Measurements from ENCODE around the gene AGFG1.

Gene AGFG1

DNA sequence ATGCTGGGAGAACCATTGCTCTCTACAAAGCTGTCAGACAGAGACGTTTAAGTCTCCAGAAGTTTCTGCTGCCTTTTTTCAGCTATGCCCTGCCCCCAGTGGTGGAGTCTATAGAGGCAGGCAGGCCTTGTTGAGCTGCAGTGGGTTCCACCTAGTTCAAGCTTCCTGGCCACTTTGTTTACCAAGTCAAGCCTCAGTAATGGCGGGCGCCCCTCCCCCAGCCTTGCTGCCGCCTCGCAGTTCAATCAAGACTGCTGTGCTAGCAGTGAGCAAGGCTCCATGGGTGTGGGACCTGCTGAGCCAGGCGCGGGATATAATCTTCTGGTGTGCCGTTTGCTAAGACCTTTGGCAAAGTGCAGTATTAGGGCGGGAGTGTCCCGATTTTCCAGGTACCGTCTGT, 74.0 kb downstream of the AGFG1 start:
- Mint-ChIP-seq H3K4me3 (no peak overlapping the region), H3K27ac (peak overlapping the region in 1 of 2 donors; percentile 23), H3K36me3 (ENCODE audit: insufficient read depth) (peaks cover 20% of the 10 kb centered on the region), H3K27me3 (no peaks in the 10 kb centered on the region), H3K9me3 (peaks cover 0 to 2% of the 10 kb centered on the region in 2 donors), H3K4me1 (ENCODE audit: low read depth in 2 of 2) (peaks cover 5 to 21% of the 10 kb centered on the region in 2 donors)
- DNase-seq (peak in 1 of 3 experiments; percentile 7), ATAC-seq (replicated peaks) (no peak)

DNA sequence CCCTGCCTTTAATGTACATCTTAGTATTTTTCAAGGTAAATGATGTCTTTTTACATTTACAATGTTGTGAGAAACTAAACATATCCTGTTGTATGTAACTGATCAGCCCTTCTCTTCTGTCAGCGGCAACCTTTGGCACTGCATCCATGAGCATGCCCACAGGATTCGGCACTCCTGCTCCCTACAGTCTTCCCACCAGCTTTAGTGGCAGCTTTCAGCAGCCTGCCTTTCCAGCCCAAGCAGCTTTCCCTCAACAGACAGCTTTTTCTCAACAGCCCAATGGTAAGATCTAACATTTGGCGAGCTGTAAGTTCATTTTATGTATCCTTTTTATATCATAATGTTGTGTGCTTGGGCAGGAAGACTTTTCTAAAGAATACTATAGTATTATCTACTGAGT, 79.9 kb downstream of the AGFG1 start:
- Mint-ChIP-seq H3K36me3 (ENCODE audit: insufficient read depth) (peaks cover 55% of the 10 kb centered on the region), H3K4me1 (ENCODE audit: low read depth in 2 of 2) (no peaks in the 10 kb centered on the region), H3K9me3 (no peaks in the 10 kb centered on the region), H3K27me3 (no peaks in the 10 kb centered on the region), H3K4me3 (no peak overlapping the region), H3K27ac (no peak overlapping the region)
- ATAC-seq (replicated peaks) (no peak), DNase-seq (no peak)

DNA sequence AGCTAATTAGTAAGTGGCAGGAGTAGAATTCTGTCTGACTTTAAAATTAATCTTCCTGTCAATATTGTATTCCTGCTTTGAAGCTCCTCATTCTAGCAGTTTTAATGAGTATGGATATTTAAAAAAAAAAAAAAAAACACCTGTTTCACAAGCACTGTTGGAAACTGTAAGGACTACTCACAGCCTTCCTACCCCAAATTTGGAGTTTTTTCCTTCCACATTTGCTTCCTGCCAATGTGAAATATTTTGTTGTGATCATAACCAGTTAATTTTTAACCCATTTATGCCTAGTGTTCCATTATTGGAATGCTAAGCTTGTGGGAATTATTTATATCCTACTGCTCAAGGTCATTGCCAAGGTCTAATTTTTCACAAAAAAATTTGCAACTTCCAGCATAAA, 90.6 kb downstream of the AGFG1 start:
- Mint-ChIP-seq H3K9me3 (no peaks in the 10 kb centered on the region), H3K27ac (no peak overlapping the region), H3K4me1 (ENCODE audit: low read depth in 2 of 2) (no peaks in the 10 kb centered on the region), H3K4me3 (no peak overlapping the region), H3K27me3 (no peaks in the 10 kb centered on the region), H3K36me3 (ENCODE audit: insufficient read depth) (peaks cover 11% of the 10 kb centered on the region)
- ATAC-seq (replicated peaks) (no peak), DNase-seq (no peak)

GRCh38 chr2:227565080-227565479, 93.1 kb downstream of the AGFG1 start:
- Mint-ChIP-seq H3K4me1 (ENCODE audit: low read depth in 2 of 2) (no peaks in the 10 kb centered on the region), H3K9me3 (no peaks in the 10 kb centered on the region), H3K27me3 (no peaks in the 10 kb centered on the region), H3K36me3 (ENCODE audit: insufficient read depth) (peaks cover 7% of the 10 kb centered on the region), H3K27ac (peak overlapping the region in 1 of 2 donors; percentile 10), H3K4me3 (no peak overlapping the region)
- ATAC-seq (replicated peaks), result no peak
- DNase-seq, result no peak

GRCh38 chr2:227566012-227566411, 94.1 kb downstream of the AGFG1 start:
- Mint-ChIP-seq H3K27ac (no peak overlapping the region), H3K36me3 (ENCODE audit: insufficient read depth) (peaks cover 7% of the 10 kb centered on the region), H3K27me3 (no peaks in the 10 kb centered on the region), H3K4me1 (ENCODE audit: low read depth in 2 of 2) (no peaks in the 10 kb centered on the region), H3K9me3 (no peaks in the 10 kb centered on the region), H3K4me3 (no peak overlapping the region)
- no peak for ATAC-seq (replicated peaks)
- DNase-seq, result no peak

DNA sequence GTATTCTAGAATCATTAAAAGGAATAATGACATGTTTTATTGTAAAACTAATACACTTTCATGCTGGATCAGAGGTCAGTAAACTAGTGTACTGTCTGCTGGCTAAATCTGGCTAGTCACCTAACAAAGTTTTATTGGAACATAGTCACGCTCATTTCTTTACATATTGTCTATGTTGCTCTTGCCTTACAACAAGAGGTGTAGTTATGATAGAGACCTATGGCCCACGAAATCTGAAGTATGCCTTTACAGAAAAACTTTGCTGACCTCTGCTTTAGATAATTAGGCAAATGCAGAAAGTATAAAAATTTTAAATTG, 96.9 kb downstream of the AGFG1 start:
- ATAC-seq (replicated peaks), result no peak
- Mint-ChIP-seq H3K27ac (no peak overlapping the region), H3K4me3 (no peak overlapping the region), H3K27me3 (no peaks in the 10 kb centered on the region), H3K36me3 (ENCODE audit: insufficient read depth) (peaks cover 5% of the 10 kb centered on the region), H3K4me1 (ENCODE audit: low read depth in 2 of 2) (no peaks in the 10 kb centered on the region), H3K9me3 (no peaks in the 10 kb centered on the region)
- no peak for DNase-seq

GRCh38 chr2:227570615-227571014, 98.7 kb downstream of the AGFG1 start:
- H3K4me1 Mint-ChIP-seq (ENCODE audit: low read depth in 2 of 2), result no peaks in the 10 kb centered on the region
- no peak for DNase-seq
- H3K4me3 Mint-ChIP-seq, result no peak overlapping the region
- H3K27ac Mint-ChIP-seq, result peak overlapping the region in 1 of 2 donors; percentile 2
- H3K36me3 Mint-ChIP-seq (ENCODE audit: insufficient read depth), result peaks cover 3% of the 10 kb centered on the region
- no peaks in the 10 kb centered on the region for H3K9me3 Mint-ChIP-seq
- no peak for ATAC-seq (replicated peaks)
- no peaks in the 10 kb centered on the region for H3K27me3 Mint-ChIP-seq

- no peaks in the 10 kb centered on the region for H3K4me1 Mint-ChIP-seq (ENCODE audit: low read depth in 2 of 2)
- H3K27ac Mint-ChIP-seq, result no peak overlapping the region
- no peak overlapping the region for H3K4me3 Mint-ChIP-seq
Measured at GRCh38 chr2:227576110-227576509, 104.2 kb downstream of the AGFG1 start.

DNA sequence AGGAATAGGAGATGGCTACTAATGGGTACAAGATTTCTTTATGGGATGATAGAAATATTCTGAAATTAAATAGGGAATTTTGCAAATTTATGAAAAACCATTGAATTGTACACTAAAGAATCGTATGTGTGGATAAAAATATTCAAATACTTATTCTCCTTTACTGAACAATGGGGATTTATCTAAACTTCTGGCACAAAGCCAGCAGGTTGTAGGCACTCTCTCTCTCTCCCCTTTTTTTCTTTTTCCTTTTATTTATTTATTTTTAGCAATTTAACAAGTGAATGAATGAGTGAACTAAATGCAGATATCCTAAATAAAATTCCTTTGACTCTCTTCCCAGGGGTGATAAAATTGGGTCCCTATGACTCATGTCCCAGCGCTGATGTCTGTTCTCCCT, 104.9 kb downstream of the AGFG1 start:
- no peaks in the 10 kb centered on the region for H3K4me1 Mint-ChIP-seq (ENCODE audit: low read depth in 2 of 2)
- H3K36me3 Mint-ChIP-seq (ENCODE audit: insufficient read depth), result no peaks in the 10 kb centered on the region
- H3K4me3 Mint-ChIP-seq, result no peak overlapping the region
- no peak for DNase-seq
- peaks cover 0 to 8% of the 10 kb centered on the region in 2 donors for H3K9me3 Mint-ChIP-seq
- peaks cover 47 to 51% of the 10 kb centered on the region in 2 donors for H3K27me3 Mint-ChIP-seq
- no peak for ATAC-seq (replicated peaks)
- no peak overlapping the region for H3K27ac Mint-ChIP-seq

More at GRCh38 chr2:227576110-227576509, 104.2 kb downstream of the AGFG1 start:
- DNase-seq (no peak), ATAC-seq (replicated peaks) (no peak)
- Mint-ChIP-seq H3K9me3 (peaks cover 0 to 2% of the 10 kb centered on the region in 2 donors), H3K27me3 (peaks cover 40 to 44% of the 10 kb centered on the region in 2 donors), H3K36me3 (ENCODE audit: insufficient read depth) (no peaks in the 10 kb centered on the region)

GRCh38 chr2:227577555-227577954, 105.6 kb downstream of the AGFG1 start:
- no peak for DNase-seq
- Mint-ChIP-seq H3K27me3 (peaks cover 54 to 58% of the 10 kb centered on the region in 2 donors), H3K4me1 (ENCODE audit: low read depth in 2 of 2) (no peaks in the 10 kb centered on the region), H3K36me3 (ENCODE audit: insufficient read depth) (no peaks in the 10 kb centered on the region), H3K4me3 (no peak overlapping the region), H3K27ac (no peak overlapping the region), H3K9me3 (peaks cover 1 to 15% of the 10 kb centered on the region in 2 donors)
- no peak for ATAC-seq (replicated peaks)

- no peak overlapping the region for H3K27ac Mint-ChIP-seq
Measured at GRCh38 chr2:227578642-227579041, 106.7 kb downstream of the AGFG1 start.

GRCh38 chr2:227579791-227580190, 107.8 kb downstream of the AGFG1 start:
- DNase-seq, result no peak
- Mint-ChIP-seq H3K27ac (no peak overlapping the region), H3K4me1 (ENCODE audit: low read depth in 2 of 2) (no peaks in the 10 kb centered on the region), H3K9me3 (peaks cover 5 to 22% of the 10 kb centered on the region in 2 donors), H3K36me3 (ENCODE audit: insufficient read depth) (no peaks in the 10 kb centered on the region), H3K4me3 (no peak overlapping the region), H3K27me3 (peaks cover 71 to 80% of the 10 kb centered on the region in 2 donors)
- ATAC-seq (replicated peaks), result no peak

More at GRCh38 chr2:227578642-227579041, 106.7 kb downstream of the AGFG1 start:
- Mint-ChIP-seq H3K36me3 (ENCODE audit: insufficient read depth) (no peaks in the 10 kb centered on the region), H3K4me3 (no peak overlapping the region), H3K9me3 (peaks cover 5 to 22% of the 10 kb centered on the region in 2 donors), H3K27me3 (peaks cover 61 to 69% of the 10 kb centered on the region in 2 donors), H3K4me1 (ENCODE audit: low read depth in 2 of 2) (no peaks in the 10 kb centered on the region)
- no peak for DNase-seq
- no peak for ATAC-seq (replicated peaks)

DNA sequence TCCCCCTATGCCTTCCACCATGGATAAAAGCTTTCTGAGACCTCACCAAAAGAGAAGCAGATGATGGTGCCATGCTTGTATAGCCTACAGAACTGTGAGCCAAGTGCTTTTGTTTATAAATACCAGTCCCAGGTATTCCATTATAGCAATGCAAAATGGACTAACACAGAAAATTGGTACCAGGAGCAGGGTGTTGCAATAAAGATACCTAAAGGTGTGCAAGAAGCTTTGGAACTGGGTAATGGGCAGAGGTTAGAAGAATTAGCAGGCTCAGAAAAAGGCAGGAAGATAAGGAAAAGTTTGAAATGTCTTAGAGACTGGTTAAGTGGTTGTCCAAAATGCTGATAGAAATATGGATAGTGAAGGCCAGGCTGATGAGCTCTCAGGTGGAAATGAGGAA, 110.4 kb downstream of the AGFG1 start:
- Mint-ChIP-seq H3K9me3 (peaks cover 5 to 22% of the 10 kb centered on the region in 2 donors), H3K27ac (no peak overlapping the region), H3K36me3 (ENCODE audit: insufficient read depth) (no peaks in the 10 kb centered on the region), H3K27me3 (peaks cover 62 to 73% of the 10 kb centered on the region in 2 donors), H3K4me3 (no peak overlapping the region), H3K4me1 (ENCODE audit: low read depth in 2 of 2) (no peaks in the 10 kb centered on the region)
- DNase-seq, result no peak
- ATAC-seq (replicated peaks), result no peak

DNA sequence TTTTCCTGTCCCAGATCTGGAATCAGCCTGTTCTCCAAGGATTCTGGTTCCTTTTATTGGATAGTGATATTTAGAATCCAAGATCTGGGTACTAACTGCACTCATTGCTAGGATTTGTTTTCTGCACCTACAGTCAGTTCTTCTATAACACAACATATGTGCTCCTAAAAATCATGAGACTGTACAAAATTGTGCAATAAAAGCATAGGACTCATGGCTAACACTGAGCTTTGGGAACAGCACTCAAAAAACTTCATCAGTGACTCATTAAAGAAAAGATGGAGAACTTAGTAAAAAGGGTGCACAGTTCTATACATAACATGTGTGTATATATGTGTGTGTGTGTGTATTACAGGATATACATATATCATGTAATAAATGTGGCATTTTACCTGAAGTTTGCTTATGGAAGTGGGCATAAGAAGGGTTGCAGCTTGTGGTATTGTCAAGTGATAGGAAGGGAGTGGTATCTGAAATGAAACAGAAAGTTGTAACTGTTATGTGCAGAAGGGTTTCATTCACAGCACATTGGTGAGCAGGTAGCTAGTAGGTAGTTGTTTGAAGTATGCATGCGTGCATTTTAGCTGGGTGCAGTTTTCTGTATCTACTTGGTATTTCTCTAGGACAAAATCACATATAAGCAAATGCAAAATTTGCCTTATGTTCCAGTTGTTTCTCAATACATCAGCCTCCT, 120.9 kb downstream of the AGFG1 start:
- peaks cover 53% of the 10 kb centered on the region in 2 donors for H3K27me3 Mint-ChIP-seq
- no peak for ATAC-seq (replicated peaks)
- no peaks in the 10 kb centered on the region for H3K4me1 Mint-ChIP-seq (ENCODE audit: low read depth in 2 of 2)
- no peak for DNase-seq
- no peaks in the 10 kb centered on the region for H3K36me3 Mint-ChIP-seq (ENCODE audit: insufficient read depth)
- H3K4me3 Mint-ChIP-seq, result no peak overlapping the region
- H3K27ac Mint-ChIP-seq, result no peak overlapping the region
- H3K9me3 Mint-ChIP-seq, result no peaks in the 10 kb centered on the region

All from effector memory CD8-positive, alpha-beta T cell (primary cell).